OCI-LY1 (cell line): Measurements from ENCODE around the gene SHC3.

Experiments used
- CTCF ChIP-seq: fragments of 200-600 bp; sonication (generic), shearing (Covaris generic); IDR thresholded peaks from 2 replicates; pipeline ENCODE4 v1.5.1; 2017; ENCODE audit warnings: mild to moderate bottlenecking, antibody characterized with exemption, low read length, moderate library complexity, mixed read lengths
- EZH2 ChIP-seq: fragments of 200-600 bp; sonication (generic), shearing (Covaris generic); IDR thresholded peaks from 2 replicates; pipeline ENCODE4 v1.8.0; 2017; ENCODE audit warnings: borderline replicate concordance, mixed run types, mild to moderate bottlenecking, antibody characterized with exemption, low read length, moderate library complexity, mixed read lengths

- no peak for TF ChIP-seq CTCF
- no peak for TF ChIP-seq EZH2
Measured at GRCh38 chr9:88998911-88999310, 179.7 kb downstream of the SHC3 start.
